SK-N-SH (cell line): Measurements from ENCODE around the gene MAN1B1. TPM values are rescaled to one million over a fixed set of nuclear protein-coding genes. Genes with fewer than 3 reads are reported as not detected.

Experiments used
- CTCF ChIA-PET: fragments of 300-600, 350-600 bp; formaldehyde crosslinking; extraction: SDS; loops from one replicate; lab custom pipeline; 2021; lab: Yijun Ruan, JAX
- POLR2A ChIA-PET: fragments of 350-600 bp; sonication (Branson Sonifier 250); formaldehyde crosslinking; extraction: SDS; loops from one replicate; lab custom pipeline; 2020; ENCODE audit warnings: antibody characterized with exemption, inconsistent platforms; lab: Yijun Ruan, JAX
- DNase-seq: peaks from one replicate; pipeline ENCODE4 v3.0.0; 2012
- H2AFZ ChIP-seq: fragments of 200-600 bp; sonication (generic); 2 replicates; pipeline ENCODE4 v1.8.1; 2016; ENCODE audit warnings: antibody characterized with exemption, mild to moderate bottlenecking, low read depth
- H3F3A ChIP-seq: fragments of 200-600 bp; sonication (generic); replicated peaks from 2 replicates; pipeline ENCODE3; 2016; ENCODE audit warnings: antibody characterized with exemption, mild to moderate bottlenecking; ENCODE audit not compliant: insufficient read depth
- H3K27ac ChIP-seq, 2 experiments: fragments of 200-500 bp in 1 of 2; fragments of 200-600 bp in 1 of 2; sonication (Bioruptor generic) in 1 of 2; sonication (generic), shearing (Covaris generic) in 1 of 2; 2 replicates each; pipeline versions ENCODE4 v1.5.1 to v1.6.1; 2014 to 2016; ENCODE audit warnings: low read depth in 2 of 2, inconsistent platforms in 1 of 2, low read length in 1 of 2, mild to moderate bottlenecking in 1 of 2, mixed read lengths in 1 of 2
- H3K27me3 ChIP-seq: fragments of 200-600 bp; sonication (generic), shearing (Covaris generic); 2 replicates; pipeline ENCODE4 v1.6.1; 2016; ENCODE audit warnings: mixed run types; ENCODE audit not compliant: insufficient read depth
- H3K36me3 ChIP-seq, 2 experiments: fragments of 200-500 bp in 1 of 2; fragments of 200-600 bp in 1 of 2; sonication (Bioruptor generic) in 1 of 2; sonication (generic) in 1 of 2; replicated peaks in 1 of 2; 2 replicates each; pipeline versions ENCODE3 to v1.5.1; 2014 to 2016; ENCODE audit warnings: low read length in 1 of 2, mild to moderate bottlenecking in 1 of 2; ENCODE audit not compliant: insufficient read depth in 2 of 2, control insufficient read depth in 1 of 2
- H3K4me1 ChIP-seq, 2 experiments: fragments of 200-500 bp in 1 of 2; fragments of 200-600 bp in 1 of 2; sonication (Bioruptor generic) in 1 of 2; sonication (generic), shearing (Covaris generic) in 1 of 2; 2 replicates each; pipeline versions ENCODE4 v1.5.1 to v1.6.1; 2014 to 2016; ENCODE audit warnings: low read depth in 1 of 2, low read length in 1 of 2, mixed run types in 1 of 2; ENCODE audit not compliant: insufficient read depth in 2 of 2, control insufficient read depth in 1 of 2
- H3K4me2 ChIP-seq: fragments of 200-600 bp; sonication (generic), shearing (Covaris generic); 2 replicates; pipeline ENCODE4 v1.6.1; 2017; ENCODE audit warnings: mixed run types
- H3K4me3 ChIP-seq, 2 experiments: fragments of 200-500 bp in 1 of 2; fragments of 200-600 bp in 1 of 2; sonication (Bioruptor generic) in 1 of 2; sonication (generic), shearing (Covaris generic) in 1 of 2; 2 replicates each; pipeline versions ENCODE4 v1.5.1 to v1.8.1; 2014 to 2016; ENCODE audit warnings: low read depth in 2 of 2, inconsistent platforms in 1 of 2, low read length in 1 of 2, mild to moderate bottlenecking in 1 of 2, mixed read lengths in 1 of 2, moderate library complexity in 1 of 2
- H3K79me2 ChIP-seq: fragments of 200-600 bp; sonication (generic); 2 replicates; pipeline ENCODE4 v1.8.1; 2017; ENCODE audit warnings: mild to moderate bottlenecking; ENCODE audit not compliant: insufficient read depth
- H3K9ac ChIP-seq: fragments of 200-600 bp; sonication (generic); 2 replicates; pipeline ENCODE4 v1.6.1; 2017; ENCODE audit warnings: mixed run types
- H3K9me2 ChIP-seq: fragments of 200-600 bp; sonication (generic); 2 replicates; pipeline ENCODE4 v1.6.1; 2017; ENCODE audit warnings: mixed run types
- H3K9me3 ChIP-seq: fragments of 200-600 bp; sonication (generic); 2 replicates; pipeline ENCODE4 v1.6.1; 2017; ENCODE audit warnings: mixed run types, mild to moderate bottlenecking, moderate library complexity
- H4K20me1 ChIP-seq: fragments of 200-600 bp; sonication (generic); 2 replicates; pipeline ENCODE4 v1.6.1; 2017; ENCODE audit warnings: mild to moderate bottlenecking, mixed run types; ENCODE audit not compliant: insufficient read depth
- CHD2 ChIP-seq: fragments of 150-350 bp; IDR thresholded peaks from 2 replicates; pipeline ENCODE4 v1.6.1; 2018; ENCODE audit warnings: low read length; ENCODE audit not compliant: partially characterized antibody
- ELF1 ChIP-seq: IDR thresholded peaks from 2 replicates; pipeline ENCODE4 v1.4.0; 2012
- EZH2phosphoT487 ChIP-seq: fragments of 200-600 bp; sonication (generic); IDR thresholded peaks from 2 replicates; pipeline ENCODE4 v1.6.1; 2017; ENCODE audit warnings: low read depth, mixed run types, mild to moderate bottlenecking, antibody characterized with exemption, moderate library complexity, borderline replicate concordance
- FOXJ3 ChIP-seq: sonication (generic); formaldehyde crosslinking; IDR thresholded peaks from 2 replicates; pipeline ENCODE4 v1.5.1; 2020; ENCODE audit warnings: mild to moderate bottlenecking, missing genetic modification reagents
- GATA2 ChIP-seq: sonication (generic); formaldehyde crosslinking; IDR thresholded peaks from 2 replicates; pipeline ENCODE4 v1.5.0; 2020; ENCODE audit warnings: mild to moderate bottlenecking, missing genetic modification reagents
- JUND ChIP-seq: IDR thresholded peaks from 2 replicates; pipeline ENCODE4 v1.4.0; 2012
- MAX ChIP-seq: IDR thresholded peaks from 2 replicates; pipeline ENCODE4 v1.4.0; 2012; ENCODE audit warnings: low read depth
- POLR2AphosphoS5 ChIP-seq: IDR thresholded peaks from 2 replicates; pipeline ENCODE4 v1.6.1; 2012; ENCODE audit warnings: low read depth, low read length
- RCOR1 ChIP-seq: fragments of 150-350 bp; IDR thresholded peaks from 2 replicates; pipeline ENCODE4 v1.6.1; 2017; ENCODE audit warnings: antibody characterized with exemption, low read length
- RFX5 ChIP-seq: IDR thresholded peaks from 2 replicates; pipeline ENCODE4 v1.6.1; 2012; ENCODE audit warnings: mild to moderate bottlenecking, improper control_type of control experiment, low read length
- SMC3 ChIP-seq: IDR thresholded peaks from 2 replicates; pipeline ENCODE4 v1.6.1; 2012; ENCODE audit warnings: low read depth, low read length, improper control_type of control experiment
- TEAD4 ChIP-seq: IDR thresholded peaks from 2 replicates; pipeline ENCODE4 v1.4.0; 2012; ENCODE audit warnings: mild to moderate bottlenecking, borderline replicate concordance; ENCODE audit not compliant: insufficient read depth
- YY1 ChIP-seq: IDR thresholded peaks from 2 replicates; pipeline ENCODE4 v1.4.0; 2012; ENCODE audit warnings: low read depth, mild to moderate bottlenecking
- WGBS: methylation state at CpG from one replicate; pipeline ENCODE4 v1.1.6; 2017; ENCODE audit warnings: low lambda C conversion rate; 5-methylcytosine and 5-hydroxymethylcytosine counted together
- polyA plus RNA-seq, 3 experiments: library from polyadenylated mRNA; depleted of rRNA; stranded (reverse); fragments of >200 nt; gene quantifications; 2 replicates each; pipeline ENCODE4 v1.2.3, GENCODE V29; 2012
- TF ChIP-seq, protein P1 (sequence below): fragments of 150-350 bp; IDR thresholded peaks from 2 replicates; pipeline ENCODE4 v1.6.1; 2016; ENCODE audit warnings: mild to moderate bottlenecking, low read depth, low read length
- TF ChIP-seq, protein P2 (sequence below): fragments of 200-600 bp; sonication (generic); IDR thresholded peaks from 2 replicates; pipeline ENCODE4 v1.6.1; 2017; ENCODE audit warnings: antibody characterized with exemption, mild to moderate bottlenecking, moderate library complexity

The MAN1B1 gene
- polyA plus RNA-seq, 1 of the 3 experiments (the other 2 are of a cell fraction), result 57.8 TPM

DNA sequence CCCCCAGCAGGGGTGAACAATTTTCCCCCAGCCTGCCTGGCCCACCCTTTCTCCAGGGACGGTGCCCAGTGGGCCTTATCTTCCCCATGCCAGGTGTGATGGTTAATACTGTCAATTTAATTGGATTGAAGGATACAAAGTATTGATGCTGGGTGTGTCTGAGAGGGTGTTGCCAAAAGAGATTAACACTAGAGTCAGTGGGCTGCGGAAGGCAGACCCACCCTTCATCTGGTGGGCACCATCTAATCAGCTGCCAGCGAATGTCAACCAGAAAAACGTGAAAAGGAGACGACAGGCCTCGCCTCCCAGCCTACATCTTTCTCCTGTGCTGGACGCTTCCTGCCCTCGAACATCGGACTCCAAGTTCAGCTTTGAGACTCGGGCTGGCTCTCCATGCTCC is 49.3 kb upstream of the MAN1B1 start:
- Histone ChIP-seq H3K36me3 (peaks cover 0 to 19% of the 10 kb centered on the region in 2 experiments), H3K9me3 (no peaks in the 10 kb centered on the region), H3K4me2 (no peak overlapping the region), H3K9ac (no peak overlapping the region), H3F3A (peaks cover 4% of the 10 kb centered on the region), H3K4me1 (peaks cover 0 to 15% of the 10 kb centered on the region in 2 experiments; a peak in 1 of 4 replicates), H3K9me2 (no peaks in the 10 kb centered on the region), H4K20me1 (no peaks in the 10 kb centered on the region), H3K79me2 (no peaks in the 10 kb centered on the region), H2AFZ (no peak overlapping the region), H3K27ac (no peak overlapping the region), H3K27me3 (no peaks in the 10 kb centered on the region), H3K4me3 (no peak overlapping the region)
- DNase-seq, result no peak
- ChIA-PET CTCF (interaction anchor here (0.6 to 15.1 kb wide), 7 partner anchors 8 to 195 kb away, joined by 3 to 350 read pairs (median 4); partner anchors contain the start of genes AJM1, C8G, FBXW5 and LCN12), POLR2A (no interaction called here)
- 94% methylated on average over 10 of the region's 10 CpGs for WGBS
- TF ChIP-seq, protein P1, sequence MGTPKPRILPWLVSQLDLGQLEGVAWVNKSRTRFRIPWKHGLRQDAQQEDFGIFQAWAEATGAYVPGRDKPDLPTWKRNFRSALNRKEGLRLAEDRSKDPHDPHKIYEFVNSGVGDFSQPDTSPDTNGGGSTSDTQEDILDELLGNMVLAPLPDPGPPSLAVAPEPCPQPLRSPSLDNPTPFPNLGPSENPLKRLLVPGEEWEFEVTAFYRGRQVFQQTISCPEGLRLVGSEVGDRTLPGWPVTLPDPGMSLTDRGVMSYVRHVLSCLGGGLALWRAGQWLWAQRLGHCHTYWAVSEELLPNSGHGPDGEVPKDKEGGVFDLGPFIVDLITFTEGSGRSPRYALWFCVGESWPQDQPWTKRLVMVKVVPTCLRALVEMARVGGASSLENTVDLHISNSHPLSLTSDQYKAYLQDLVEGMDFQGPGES, result no peak
- no peak for TF ChIP-seq GATA2 (CRISPR knock-in tag)
- no peak for TF ChIP-seq JUND
- no peak for TF ChIP-seq MAX
- TF ChIP-seq YY1, result no peak
- no peak for TF ChIP-seq ELF1
- TF ChIP-seq CHD2, result no peak
- TF ChIP-seq RFX5, result no peak
- no peak for TF ChIP-seq SMC3
- no peak for TF ChIP-seq POLR2AphosphoS5
- no peak for TF ChIP-seq EZH2phosphoT487
- TF ChIP-seq TEAD4, result no peak
- TF ChIP-seq FOXJ3 (CRISPR knock-in tag), result no peak

DNA sequence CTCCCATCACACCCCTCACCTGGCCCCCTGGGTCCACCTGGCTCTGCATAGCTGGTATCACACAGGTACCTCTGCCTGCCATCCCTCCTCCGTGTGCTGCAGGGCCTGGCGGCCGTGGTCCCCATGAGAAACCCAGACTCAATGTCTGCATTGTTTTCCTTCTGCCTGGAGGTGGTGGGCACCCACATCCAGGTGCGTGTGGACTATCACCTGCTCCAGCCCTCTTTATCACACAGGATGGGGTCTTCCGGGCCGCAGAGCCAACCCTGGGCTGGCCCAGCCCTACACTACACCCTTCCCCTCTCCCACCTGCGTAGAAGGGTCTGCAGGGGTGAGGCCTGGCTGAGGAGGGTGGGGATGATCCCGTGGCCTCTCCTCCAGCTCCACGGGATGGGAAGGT is 47.9 kb upstream of the MAN1B1 start:
- ChIA-PET POLR2A (interaction anchor here (0.6 kb wide), 1 partner anchor 166 kb away, joined by 3 read pairs; no protein-coding TSS in a partner anchor), CTCF (interaction anchor here (1.5 to 15.1 kb wide), 4 partner anchors 9 to 89 kb away, joined by 9 to 350 read pairs (median 16); partner anchors contain the start of genes C8G, FBXW5 and LCN12)
- Histone ChIP-seq H2AFZ (no peak overlapping the region), H3K9me3 (no peaks in the 10 kb centered on the region), H3K36me3 (peaks cover 0 to 19% of the 10 kb centered on the region in 2 experiments), H3K4me1 (peaks cover 3 to 20% of the 10 kb centered on the region in 2 experiments; a peak in 2 of 4 replicates), H3K27me3 (no peaks in the 10 kb centered on the region), H4K20me1 (peaks cover 8% of the 10 kb centered on the region), H3K4me2 (no peak overlapping the region), H3K79me2 (no peaks in the 10 kb centered on the region), H3K9ac (no peak overlapping the region), H3F3A (peaks cover 4% of the 10 kb centered on the region), H3K9me2 (no peaks in the 10 kb centered on the region), H3K27ac (no peak overlapping the region), H3K4me3 (no peak overlapping the region)
- DNase-seq, result no peak
- TF ChIP-seq, protein P2, sequence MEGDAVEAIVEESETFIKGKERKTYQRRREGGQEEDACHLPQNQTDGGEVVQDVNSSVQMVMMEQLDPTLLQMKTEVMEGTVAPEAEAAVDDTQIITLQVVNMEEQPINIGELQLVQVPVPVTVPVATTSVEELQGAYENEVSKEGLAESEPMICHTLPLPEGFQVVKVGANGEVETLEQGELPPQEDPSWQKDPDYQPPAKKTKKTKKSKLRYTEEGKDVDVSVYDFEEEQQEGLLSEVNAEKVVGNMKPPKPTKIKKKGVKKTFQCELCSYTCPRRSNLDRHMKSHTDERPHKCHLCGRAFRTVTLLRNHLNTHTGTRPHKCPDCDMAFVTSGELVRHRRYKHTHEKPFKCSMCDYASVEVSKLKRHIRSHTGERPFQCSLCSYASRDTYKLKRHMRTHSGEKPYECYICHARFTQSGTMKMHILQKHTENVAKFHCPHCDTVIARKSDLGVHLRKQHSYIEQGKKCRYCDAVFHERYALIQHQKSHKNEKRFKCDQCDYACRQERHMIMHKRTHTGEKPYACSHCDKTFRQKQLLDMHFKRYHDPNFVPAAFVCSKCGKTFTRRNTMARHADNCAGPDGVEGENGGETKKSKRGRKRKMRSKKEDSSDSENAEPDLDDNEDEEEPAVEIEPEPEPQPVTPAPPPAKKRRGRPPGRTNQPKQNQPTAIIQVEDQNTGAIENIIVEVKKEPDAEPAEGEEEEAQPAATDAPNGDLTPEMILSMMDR, result no peak
- no peak for TF ChIP-seq RCOR1
- WGBS, result 93% methylated on average over 3 of the region's 9 CpGs
